Measurements from ENCODE around the gene CRMP1. TPM values are rescaled to one million over a fixed set of nuclear protein-coding genes. Genes with fewer than 3 reads are reported as not detected.

CRMP1 gene
- total RNA-seq, 1 experiment from 2014 or later, result 77.5 TPM

- H3K4me1 ChIP-seq (ENCODE audit: insufficient read depth, low read length, poor library complexity, severe bottlenecking), result no peaks in the 10 kb centered on the region
- intact Hi-C loops (cut with micrococcal nuclease; ENCODE audit: unreplicated experiment), result no loop called here
- no peak for DNase-seq (ENCODE audit: low spot score)
- CTCF ChIA-PET, result no interaction called here
- POLR2A ChIA-PET (ENCODE audit: low non-redundant PET), result no interaction called here
- H3K4me3 ChIP-seq (ENCODE audit: low read depth, low read length, poor library complexity, severe bottlenecking), result no peak overlapping the region
- H3K9me3 ChIP-seq (ENCODE audit: low read depth, low read length, poor library complexity, severe bottlenecking), result no peaks in the 10 kb centered on the region
- TF ChIP-seq EZH2 (IDR thresholded peaks at IDR 0.05; ENCODE audit: borderline replicate concordance, low read depth, low read length, poor library complexity, severe bottlenecking) (no peak), CTCF (conservative IDR thresholded peaks at IDR 0.05; ENCODE audit: low read depth, low read length) (no peak)
- no peak overlapping the region for H3K27ac ChIP-seq (ENCODE audit: low read depth, low read length, poor library complexity, severe bottlenecking)
- no TSS peak for BruUV-seq (replicated peaks)
- no peaks in the 10 kb centered on the region for H3K27me3 ChIP-seq (replicated peaks; ENCODE audit: insufficient read depth, low read depth, low read length, poor library complexity)
- peaks cover 39% of the 10 kb centered on the region for H3K36me3 ChIP-seq (ENCODE audit: insufficient read depth, low read length, poor library complexity, severe bottlenecking)
These were observed 55.9 kb downstream of the CRMP1 start for GRCh38 chr4:5836943-5837342.

GRCh38 chr4:5828005-5828391 lies 64.9 kb downstream of the CRMP1 start:
- no peak overlapping the region for H3K27ac ChIP-seq (ENCODE audit: low read depth, low read length, poor library complexity, severe bottlenecking)
- peaks cover 26% of the 10 kb centered on the region for H3K36me3 ChIP-seq (ENCODE audit: insufficient read depth, low read length, poor library complexity, severe bottlenecking)
- intact Hi-C loops (cut with micrococcal nuclease; ENCODE audit: unreplicated experiment), result no loop called here
- no peaks in the 10 kb centered on the region for H3K9me3 ChIP-seq (ENCODE audit: low read depth, low read length, poor library complexity, severe bottlenecking)
- H3K4me1 ChIP-seq (ENCODE audit: insufficient read depth, low read length, poor library complexity, severe bottlenecking), result no peaks in the 10 kb centered on the region
- ChIA-PET POLR2A (ENCODE audit: low non-redundant PET) (no interaction called here), CTCF (no interaction called here)
- DNase-seq (ENCODE audit: low spot score), result no peak
- no peak overlapping the region for H3K4me3 ChIP-seq (ENCODE audit: low read depth, low read length, poor library complexity, severe bottlenecking)
- H3K27me3 ChIP-seq (replicated peaks; ENCODE audit: insufficient read depth, low read depth, low read length, poor library complexity), result no peaks in the 10 kb centered on the region
- BruUV-seq (replicated peaks), result no TSS peak
- no peak for TF ChIP-seq EZH2 (IDR thresholded peaks at IDR 0.05; ENCODE audit: borderline replicate concordance, low read depth, low read length, poor library complexity, severe bottlenecking)
- no peak for TF ChIP-seq CTCF (conservative IDR thresholded peaks at IDR 0.05; ENCODE audit: low read depth, low read length)

- ChIA-PET POLR2A (ENCODE audit: low non-redundant PET) (no interaction called here), CTCF (no interaction called here)
- Histone ChIP-seq H3K36me3 (ENCODE audit: insufficient read depth, low read length, poor library complexity, severe bottlenecking) (peaks cover 29% of the 10 kb centered on the region), H3K27me3 (replicated peaks; ENCODE audit: insufficient read depth, low read depth, low read length, poor library complexity) (no peaks in the 10 kb centered on the region), H3K4me1 (ENCODE audit: insufficient read depth, low read length, poor library complexity, severe bottlenecking) (no peaks in the 10 kb centered on the region), H3K9me3 (ENCODE audit: low read depth, low read length, poor library complexity, severe bottlenecking) (no peaks in the 10 kb centered on the region), H3K4me3 (ENCODE audit: low read depth, low read length, poor library complexity, severe bottlenecking) (no peak overlapping the region), H3K27ac (ENCODE audit: low read depth, low read length, poor library complexity, severe bottlenecking) (no peak overlapping the region)
- intact Hi-C loops (cut with micrococcal nuclease; ENCODE audit: unreplicated experiment), result no loop called here
- no TSS peak for BruUV-seq (replicated peaks)
- TF ChIP-seq CTCF (conservative IDR thresholded peaks at IDR 0.05; ENCODE audit: low read depth, low read length), result no peak
- no peak for TF ChIP-seq EZH2 (IDR thresholded peaks at IDR 0.05; ENCODE audit: borderline replicate concordance, low read depth, low read length, poor library complexity, severe bottlenecking)
- no peak for DNase-seq (ENCODE audit: low spot score)
These were observed 65.5 kb downstream of the CRMP1 start for GRCh38 chr4:5827108-5828004.

All from A673 (cell line).